Skin epidermis (tissue), 12 donors: ENCODE measurements around the gene GALNT9.

Source experiments
- H3K27ac ChIP-seq, 21 experiments: fragments of 200-600 bp; sonication (generic) in 11 of 21; one replicate each; pipeline ENCODE4 v1.5.0; 2020; ENCODE audit warnings: mild to moderate bottlenecking in 3 of 21, inconsistent platforms in 2 of 21, moderate library complexity in 2 of 21
- H3K4me3 ChIP-seq, 7 experiments: fragments of 200-600 bp; sonication (generic) in 2 of 7; one replicate each; pipeline ENCODE4 v1.5.0; 2020; ENCODE audit warnings: inconsistent platforms in 2 of 7, mild to moderate bottlenecking in 2 of 7, moderate library complexity in 1 of 7

GALNT9 gene

DNA sequence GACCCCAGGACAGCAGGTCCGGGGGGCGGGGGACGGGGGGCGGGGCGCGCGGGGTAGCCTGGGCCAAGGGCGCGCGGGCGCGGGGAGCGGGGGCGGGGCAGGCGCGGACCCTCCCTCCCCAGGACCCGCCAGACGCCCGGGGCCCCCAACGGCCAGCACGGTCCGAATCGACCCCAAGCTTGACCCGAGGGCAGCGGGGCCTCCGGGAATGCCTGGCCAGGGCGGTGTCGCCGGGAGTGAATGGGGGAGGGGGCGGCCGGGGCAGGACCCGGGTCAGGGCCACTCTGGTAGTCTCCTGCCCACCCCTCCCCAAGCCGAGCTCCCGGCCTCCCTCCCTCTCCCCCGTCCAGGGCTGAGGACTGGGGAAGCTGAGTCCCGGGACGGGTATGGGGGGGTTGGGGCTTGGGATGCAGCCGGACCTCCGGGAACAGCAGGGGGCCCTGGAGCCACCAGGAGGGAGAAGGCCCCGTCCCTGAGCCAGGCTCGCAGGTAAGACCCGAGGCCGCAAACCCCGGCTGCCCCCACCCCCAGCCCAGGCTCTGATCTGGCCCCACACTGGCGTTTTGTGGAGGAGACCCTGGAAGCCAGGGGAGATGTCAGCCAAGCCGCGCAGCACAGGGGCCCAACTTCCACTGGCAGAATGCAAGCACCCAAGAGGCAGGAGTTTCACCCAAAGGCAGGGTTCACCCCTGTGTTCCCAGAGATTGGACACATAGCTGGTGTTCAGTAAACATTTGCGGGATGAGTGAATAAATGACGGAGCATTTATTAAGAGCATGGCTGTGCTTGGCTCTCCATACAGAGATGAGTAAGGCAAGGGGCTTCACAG lies 545 bp upstream of the GALNT9 start:
- H3K4me3 ChIP-seq: no peak overlapping the region
- no peak overlapping the region for H3K27ac ChIP-seq

DNA sequence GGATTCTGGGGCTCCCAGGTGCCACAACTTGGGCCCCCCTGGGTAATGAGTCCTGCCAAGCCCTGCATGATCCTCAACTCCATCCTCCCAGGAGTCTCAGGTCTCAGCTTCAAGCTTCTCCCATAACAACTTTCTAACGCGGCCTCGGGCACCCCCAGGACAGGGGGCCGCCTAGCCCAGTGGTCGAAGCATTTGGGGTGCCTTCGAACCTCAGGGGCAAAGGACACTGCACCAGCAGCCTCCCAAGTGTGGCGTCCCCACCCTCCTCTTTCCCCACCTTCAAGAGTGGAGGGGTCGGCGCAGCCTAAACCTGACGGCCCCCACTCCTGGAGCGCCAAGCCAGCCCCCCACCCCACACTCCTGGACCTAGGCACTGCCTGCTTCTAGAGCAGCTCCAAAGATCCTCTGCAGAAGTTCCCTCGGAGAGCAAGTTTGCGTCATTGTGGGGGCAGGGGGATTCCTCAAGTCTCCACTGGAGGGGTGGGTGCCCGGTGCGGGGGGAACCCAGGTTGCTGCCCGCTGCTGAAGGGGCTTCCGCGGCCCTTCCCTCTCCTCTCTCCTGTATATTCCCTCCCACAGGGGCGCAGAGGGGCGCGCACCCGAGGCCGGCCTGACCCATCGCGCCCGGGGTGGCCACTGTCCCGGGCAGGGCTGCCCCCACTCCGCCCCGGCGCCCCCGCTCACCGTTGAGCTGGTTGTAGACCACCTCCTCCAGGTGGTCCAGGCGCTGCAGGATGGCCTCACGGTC lies 933 bp downstream of the GALNT9 start:
- no peak overlapping the region for H3K27ac ChIP-seq
- no peak overlapping the region for H3K4me3 ChIP-seq

DNA sequence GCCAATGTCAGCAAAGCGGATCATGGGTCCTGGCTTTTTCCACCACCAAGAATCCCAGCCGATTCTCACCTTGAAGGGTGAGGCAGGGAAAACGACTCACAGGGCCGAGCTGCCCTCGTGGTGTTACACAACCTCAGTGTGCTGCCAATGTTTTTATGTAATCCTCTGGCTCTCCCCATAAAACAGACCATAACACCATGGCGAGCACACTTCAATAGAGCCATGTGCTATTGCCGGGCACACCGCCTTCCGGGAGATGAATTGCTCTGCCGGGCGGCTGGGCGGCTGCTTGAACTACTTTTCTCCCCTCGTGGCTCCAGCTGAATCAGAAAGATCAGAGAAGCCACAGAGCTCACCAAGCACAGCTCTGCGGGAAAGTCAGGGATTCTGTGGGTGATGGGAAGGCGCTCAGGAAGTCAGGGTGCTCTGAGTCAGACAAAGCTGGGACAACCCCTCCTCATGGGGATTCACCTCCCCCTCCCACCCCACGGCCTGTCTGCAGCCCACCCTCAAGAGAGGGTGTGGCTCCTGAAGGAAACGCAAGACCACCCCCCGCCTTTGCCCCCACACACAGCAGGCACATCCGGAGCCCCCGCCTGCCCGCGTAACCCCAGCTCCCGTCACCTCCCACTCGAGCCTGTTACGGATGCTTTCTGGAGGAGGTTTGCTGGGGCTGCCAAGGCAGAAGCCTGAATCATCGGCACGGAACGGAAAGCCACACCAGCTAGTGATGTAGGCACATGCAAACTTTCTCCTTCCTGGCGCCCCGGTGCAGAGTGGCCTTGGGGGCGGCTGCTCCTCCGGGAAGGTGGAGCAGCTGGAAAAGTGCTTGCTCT lies 1.8 kb downstream of the GALNT9 start:
- no peak overlapping the region for H3K27ac ChIP-seq

DNA sequence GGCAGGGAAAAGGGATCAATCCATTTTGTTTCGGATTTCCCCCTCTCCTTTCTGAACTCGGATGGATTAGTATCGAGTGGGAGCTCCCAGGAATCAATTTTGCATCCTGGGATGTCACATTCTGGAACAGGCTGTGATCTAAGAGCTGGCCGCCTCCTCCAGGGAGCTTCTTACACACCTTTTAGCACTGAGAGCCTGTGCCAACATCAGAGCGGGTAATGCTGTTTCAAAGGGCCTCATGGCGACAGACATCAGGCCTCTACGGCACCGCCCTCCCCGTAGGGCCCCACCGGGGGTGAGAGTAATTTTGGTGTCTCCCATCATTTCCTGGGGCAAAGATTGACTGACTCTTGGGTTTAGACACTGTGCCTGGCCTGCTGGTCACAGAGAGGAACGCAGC lies 2.7 kb downstream of the GALNT9 start:
- Histone ChIP-seq H3K4me3 (no peak overlapping the region), H3K27ac (no peak overlapping the region)

More for the DNA sequence above, 1.8 kb downstream of the GALNT9 start:
- peak overlapping the region in 1 of 7 experiments; percentile 1 for H3K4me3 ChIP-seq

DNA sequence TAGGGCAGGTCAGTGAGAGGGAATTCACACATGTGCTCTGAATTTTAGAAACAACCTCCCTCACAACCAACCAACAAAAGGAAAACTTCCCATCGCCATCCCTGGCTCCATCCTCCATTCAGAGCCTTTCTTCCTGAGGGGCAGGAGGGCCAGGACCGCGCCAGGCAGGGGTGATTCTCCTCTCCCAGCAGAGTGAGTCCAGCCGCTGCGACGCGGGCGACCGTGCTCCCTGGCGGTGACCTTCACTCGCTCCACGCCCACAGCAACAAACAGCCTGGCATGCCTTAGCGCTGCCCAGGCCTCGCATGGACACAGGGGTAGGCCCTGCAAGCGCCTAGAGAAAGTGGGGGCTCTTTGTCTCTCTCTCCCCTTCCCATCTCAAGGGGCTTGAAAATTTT lies 3.7 kb downstream of the GALNT9 start:
- Histone ChIP-seq H3K4me3 (no peak overlapping the region), H3K27ac (no peak overlapping the region)

DNA sequence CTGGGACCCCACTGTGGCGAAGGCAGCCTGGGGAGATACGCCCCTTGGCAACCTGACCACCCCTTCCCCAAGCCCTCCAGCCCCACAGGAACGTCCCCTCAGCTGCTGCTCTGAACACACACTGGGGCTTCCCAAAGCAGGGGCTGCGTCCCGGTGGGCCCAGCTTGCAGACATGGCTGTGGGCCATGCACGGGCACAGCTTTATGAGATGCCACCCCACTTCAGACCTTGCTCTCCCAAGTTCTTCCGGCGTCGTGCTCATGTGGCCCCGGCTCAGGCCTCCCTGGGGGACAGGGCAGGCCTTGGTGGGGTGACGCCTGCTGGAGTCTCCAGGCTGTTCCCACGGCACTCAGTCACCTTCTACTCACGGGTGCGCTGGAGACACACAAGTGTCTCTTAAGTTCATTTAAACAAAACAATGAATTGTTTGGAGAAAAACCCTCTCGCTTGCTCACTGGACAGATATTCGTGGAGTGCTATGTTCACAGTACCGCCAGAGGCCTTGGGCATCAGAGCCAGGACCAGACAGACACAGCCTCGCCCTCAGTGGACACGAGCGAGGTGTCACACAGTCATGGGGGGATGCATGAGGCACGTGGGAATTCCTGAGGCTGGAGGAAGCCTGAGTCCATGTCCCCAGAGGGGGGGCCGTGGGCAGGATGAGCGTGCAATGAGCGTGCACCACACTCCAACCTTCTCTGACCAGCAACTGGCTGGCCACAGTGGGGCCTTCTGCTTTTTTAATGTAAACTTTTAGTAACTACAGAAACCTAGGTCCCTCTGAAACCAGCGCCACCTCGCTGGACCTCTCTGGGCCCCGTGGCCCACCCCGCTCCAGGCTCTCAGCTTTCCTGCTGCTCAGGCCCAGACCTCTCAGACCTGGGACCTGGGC lies 4.3 kb downstream of the GALNT9 start:
- no peak overlapping the region for H3K27ac ChIP-seq
- H3K4me3 ChIP-seq: no peak overlapping the region

DNA sequence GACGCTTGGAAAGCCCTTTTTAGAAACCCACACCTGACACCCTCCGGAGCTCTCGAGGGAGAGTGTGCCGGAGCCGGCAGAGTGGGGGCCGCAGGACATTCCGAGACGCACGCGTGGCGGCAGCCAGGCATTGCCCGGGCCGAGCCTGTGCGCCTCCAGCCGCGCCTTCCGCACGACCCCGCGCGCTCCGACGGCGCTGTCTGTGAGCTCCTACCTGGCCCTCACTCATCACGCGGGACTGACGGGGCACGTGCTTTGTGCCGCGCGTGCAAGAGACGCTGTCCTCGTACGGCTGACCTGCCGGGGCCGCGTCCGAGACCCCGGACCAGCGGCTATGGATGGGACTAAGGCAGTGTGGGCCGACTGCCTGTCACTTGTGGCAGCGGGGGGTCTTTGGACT lies 5.2 kb downstream of the GALNT9 start:
- H3K27ac ChIP-seq: no peak overlapping the region
- H3K4me3 ChIP-seq: no peak overlapping the region

DNA sequence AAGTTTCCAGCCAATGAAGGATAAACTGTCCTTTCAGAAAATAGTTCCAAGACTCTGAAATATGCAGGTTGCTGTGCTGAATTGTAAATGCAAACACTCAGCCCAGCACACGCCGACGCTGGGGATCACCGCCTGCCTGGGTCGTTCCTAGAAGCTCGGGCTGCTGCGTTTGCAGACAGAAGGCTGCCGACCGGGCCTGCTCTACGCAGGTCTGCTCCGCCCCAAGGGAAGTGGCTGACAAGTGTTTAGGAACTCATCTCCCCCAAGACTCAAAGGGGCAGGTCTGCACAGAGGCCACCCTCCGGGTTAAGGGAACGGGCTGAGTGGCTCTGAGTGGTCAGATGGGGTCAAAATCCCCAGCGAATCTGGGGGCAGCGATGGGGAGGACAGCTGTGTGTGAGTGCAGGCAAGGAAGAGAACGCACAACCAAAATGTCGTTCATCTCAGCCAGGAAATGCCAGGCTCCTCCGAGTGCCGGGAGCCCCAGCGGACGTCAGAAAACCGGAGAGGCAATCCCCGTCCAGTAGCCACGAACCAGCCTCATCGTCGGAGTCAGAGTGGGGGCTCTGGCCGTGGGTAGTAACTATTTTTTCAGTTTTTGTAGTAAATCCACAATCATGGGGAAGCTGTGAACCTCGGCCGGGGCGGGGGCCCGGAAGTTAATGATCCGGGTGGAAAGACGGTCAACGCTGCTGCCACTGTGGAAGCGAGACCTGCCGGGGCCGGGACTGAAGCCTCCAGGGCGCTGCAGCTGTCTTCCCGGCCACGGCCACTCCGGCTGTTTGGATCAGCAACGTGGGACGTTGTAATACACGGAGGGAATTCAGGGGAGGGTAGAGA lies 6.0 kb downstream of the GALNT9 start:
- Histone ChIP-seq H3K27ac (no peak overlapping the region), H3K4me3 (no peak overlapping the region)

DNA sequence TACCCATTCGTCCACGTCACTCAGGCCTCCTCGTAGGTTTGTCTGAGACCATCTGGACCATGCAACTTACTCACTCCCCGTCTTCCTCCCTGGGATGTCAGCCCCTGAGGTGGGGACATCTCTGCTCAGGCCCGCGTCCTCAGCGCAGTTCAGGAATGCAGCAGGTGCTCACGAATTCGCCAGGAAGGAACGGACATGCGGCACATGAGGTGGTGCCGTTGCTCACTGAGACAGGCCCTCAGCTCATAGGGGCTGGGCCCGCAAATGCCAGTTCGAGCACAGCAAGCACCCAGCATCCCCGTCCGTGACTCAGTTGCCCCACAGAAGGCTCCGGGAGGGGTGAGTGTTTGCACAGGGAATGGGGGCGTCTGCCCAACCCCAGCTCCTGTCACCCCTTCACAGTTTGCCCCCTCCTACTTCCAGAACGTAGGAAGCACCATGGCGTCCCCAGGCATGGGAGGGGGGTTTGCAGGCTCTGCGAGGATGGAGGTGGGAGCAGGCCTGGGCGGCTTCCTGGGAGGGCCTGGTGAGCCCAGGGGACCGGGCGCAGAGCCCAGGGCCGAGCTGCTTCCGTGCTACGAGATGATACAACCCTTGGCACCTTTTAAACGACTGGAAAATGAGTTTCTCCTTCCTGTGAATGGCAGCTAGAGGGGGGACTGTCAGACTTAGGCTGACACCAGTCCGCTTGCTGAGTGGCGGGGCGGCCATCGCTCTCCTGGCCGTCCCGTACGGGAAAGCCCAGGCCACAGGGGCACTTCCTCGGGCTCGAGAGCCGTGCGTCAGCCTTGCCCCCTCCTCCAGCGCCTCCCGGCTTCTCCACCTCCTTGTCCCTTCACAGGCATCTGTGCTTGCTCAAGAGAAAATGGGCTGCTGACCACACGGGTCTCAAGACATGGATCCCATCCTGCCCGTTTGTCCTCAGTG lies 6.9 kb downstream of the GALNT9 start:
- H3K4me3 ChIP-seq: no peak overlapping the region
- no peak overlapping the region for H3K27ac ChIP-seq

DNA sequence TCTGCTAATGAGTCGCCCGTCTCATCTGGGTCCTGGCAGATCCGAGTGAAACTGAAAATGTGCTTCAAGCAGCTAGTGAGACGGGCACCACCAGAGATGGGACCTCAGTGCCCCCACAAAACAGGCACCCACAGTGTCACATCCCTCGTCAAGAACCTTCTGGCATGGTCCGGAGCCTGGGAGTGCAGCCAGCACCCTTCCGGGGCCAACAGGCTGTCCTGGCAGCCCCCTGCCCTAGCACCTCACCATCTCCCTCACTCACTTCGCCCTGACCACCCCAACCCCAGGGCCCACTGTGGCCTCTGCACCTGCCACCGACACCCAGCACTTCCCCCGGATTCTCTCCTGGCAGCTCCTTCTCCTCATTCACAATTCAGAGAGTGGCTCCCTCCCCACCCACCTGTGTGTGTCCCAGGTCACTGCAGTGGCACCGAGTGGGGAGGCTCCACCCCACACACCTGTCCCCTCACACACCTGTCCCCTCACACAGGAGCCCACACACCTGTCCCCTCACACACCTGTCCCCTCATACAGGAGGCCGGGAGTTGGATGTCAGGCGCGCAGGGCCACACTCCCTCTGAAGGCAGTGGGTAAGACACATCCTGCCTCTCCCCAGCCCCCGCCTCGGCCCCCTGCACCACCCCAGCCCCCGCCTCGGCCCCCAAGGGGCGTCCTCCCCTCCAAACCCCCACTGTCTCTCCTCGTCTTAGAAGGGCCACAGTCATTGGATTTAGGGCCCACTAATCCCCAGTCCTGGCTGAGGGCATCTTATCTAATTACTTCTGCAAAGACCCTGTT lies 7.9 kb downstream of the GALNT9 start:
- Histone ChIP-seq H3K27ac (no peak overlapping the region), H3K4me3 (no peak overlapping the region)

DNA sequence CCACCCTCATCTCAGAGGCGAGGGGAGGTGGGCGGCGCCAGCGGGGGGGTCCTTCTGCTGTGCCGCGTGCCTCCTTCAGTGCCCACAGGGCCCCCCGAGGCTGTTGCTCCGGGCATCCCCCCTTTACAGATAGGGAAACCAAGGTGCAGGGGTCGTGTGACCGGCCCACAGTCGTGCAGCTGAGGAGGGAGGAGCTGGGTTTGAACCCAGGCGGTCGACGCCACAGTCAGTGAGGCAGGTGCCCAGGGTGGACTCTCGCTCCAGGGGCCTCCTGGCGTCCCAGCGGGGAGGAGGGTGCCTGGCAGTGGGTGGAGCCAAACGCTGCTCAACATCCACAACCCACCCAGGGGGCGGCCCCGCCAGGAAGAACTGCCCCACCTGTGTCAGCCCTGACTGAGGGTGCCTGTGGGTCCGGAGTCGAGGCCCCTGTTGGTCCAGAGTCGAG lies 8.6 kb downstream of the GALNT9 start:
- Histone ChIP-seq H3K27ac (no peak overlapping the region), H3K4me3 (no peak overlapping the region)

DNA sequence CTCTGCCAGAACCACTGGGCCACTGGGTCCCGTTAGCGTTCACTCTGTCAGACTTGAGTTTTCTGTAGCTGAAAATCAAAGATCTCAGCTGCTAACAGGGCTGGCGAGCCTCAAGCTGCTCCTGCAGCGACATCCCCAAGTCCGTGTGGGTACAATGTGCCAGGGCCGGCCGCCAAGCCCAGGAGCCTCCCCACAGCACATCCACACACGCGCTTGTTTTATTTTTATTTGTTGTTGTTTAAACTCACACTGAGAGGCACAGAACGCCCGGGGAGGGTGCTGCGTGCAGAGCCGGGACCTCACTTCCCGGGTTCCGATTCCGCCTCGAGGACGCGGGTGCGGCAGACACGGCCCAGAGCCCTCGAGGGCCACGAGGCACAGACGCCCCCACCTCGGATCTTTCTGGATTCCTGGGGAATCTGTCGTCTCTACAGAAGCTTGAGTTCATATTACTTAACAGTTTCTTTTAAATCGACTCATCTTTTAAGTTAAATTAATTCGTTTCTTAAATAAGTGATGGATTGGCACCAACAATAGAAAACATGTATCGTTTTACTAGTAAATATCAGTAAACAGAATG lies 9.3 kb downstream of the GALNT9 start:
- no peak overlapping the region for H3K27ac ChIP-seq

DNA sequence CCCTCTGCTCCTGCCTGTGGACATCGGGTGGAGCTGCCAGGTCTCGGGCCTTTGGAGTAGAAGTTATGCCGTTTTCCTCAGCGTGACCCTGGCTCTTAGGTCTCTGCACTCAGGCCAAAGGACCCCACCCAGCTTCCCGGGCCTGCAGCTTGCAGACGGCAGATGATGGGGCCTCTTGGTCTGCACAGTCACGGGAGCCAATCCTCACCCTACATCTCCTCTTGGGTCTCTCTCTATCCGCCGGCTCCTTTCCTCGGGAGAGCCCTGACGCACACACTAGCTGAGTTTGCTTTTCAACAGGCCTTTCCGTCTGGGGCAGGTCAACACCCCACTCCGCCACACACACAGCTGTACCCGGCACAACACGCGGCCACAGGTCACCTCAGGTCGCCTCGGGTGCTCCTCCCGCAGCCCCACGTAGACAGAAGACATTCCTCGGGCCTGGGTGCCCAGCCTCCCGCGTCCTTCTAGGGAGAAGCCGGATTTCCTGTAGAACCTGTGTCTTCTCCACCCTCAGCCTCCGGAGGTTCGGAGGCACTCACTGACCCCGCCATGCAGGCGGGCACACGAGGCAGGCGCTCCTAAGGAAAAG lies 9.9 kb downstream of the GALNT9 start:
- Histone ChIP-seq H3K27ac (no peak overlapping the region), H3K4me3 (no peak overlapping the region)

More for the DNA sequence above, 9.3 kb downstream of the GALNT9 start:
- H3K4me3 ChIP-seq: no peak overlapping the region

DNA sequence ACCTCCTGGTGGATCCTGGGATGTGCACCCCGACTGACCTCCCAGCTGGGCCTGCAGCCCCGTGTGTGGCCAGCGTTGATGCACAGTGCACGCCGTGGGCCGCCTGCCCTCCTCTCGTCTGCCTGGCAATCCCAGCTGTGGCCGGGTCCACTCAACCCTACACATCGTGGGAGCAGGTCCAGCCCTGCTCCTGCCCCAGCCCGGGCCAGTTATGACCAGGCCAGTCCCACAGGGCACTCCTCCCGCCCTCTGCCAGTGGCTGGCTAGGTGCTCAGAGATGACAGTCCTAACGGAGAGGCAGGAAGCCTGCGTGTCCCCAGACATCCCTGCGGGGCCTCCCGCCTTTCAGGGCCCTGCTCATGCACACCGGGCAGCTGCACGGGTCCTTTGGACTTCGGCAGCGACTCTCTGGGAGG lies 10.8 kb downstream of the GALNT9 start:
- H3K27ac ChIP-seq: no peak overlapping the region
- H3K4me3 ChIP-seq: no peak overlapping the region

DNA sequence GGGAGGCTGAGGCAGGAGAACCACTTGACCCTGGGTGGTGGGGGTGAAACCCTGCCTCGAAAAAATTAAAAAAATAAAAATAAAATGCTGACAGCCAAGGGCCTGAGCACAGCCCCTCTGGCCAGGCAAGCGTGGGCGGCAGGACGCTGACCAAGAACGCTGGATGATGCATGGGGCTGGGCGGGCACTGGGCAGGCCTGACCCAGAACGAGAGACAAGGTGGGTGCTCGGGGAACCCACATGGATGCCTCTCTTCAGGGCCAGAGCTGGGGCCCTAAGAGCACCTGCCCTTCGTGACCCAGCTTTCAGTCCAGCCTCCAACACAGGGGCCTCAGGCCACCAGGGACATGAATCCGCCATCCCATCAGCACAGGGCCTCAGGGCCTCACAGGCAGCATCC lies 11.3 kb downstream of the GALNT9 start:
- H3K4me3 ChIP-seq: no peak overlapping the region
- no peak overlapping the region for H3K27ac ChIP-seq
